HFFc6 (cell line): ENCODE results near the gene CAP2. TPM values are rescaled to one million over a fixed set of nuclear protein-coding genes. Genes with fewer than 3 reads are reported as not detected.

Source experiments
- DNase-seq: peaks from one replicate; pipeline ENCODE4 v3.0.0-alpha.2; 2018
- H3K27ac Mint-ChIP-seq: 2 replicates; pipeline ENCODE4 v1.8.0; 2020; ENCODE audit warnings: mild to moderate bottlenecking, mixed read lengths
- H3K27me3 Mint-ChIP-seq: 2 replicates; pipeline ENCODE4 v1.8.0; 2021; ENCODE audit warnings: mild to moderate bottlenecking, moderate library complexity, mixed read lengths; ENCODE audit not compliant: insufficient read depth
- H3K36me3 Mint-ChIP-seq: 2 replicates; pipeline ENCODE4 v1.8.0; 2021; ENCODE audit warnings: low read depth, mixed read lengths
- H3K4me1 Mint-ChIP-seq: 2 replicates; pipeline ENCODE4 v1.8.0; 2020; ENCODE audit warnings: low read depth, mixed read lengths
- H3K4me3 Mint-ChIP-seq: 2 replicates; pipeline ENCODE4 v1.8.0; 2020; ENCODE audit warnings: mild to moderate bottlenecking, moderate library complexity, mixed read lengths
- H3K9me3 Mint-ChIP-seq: 2 replicates; pipeline ENCODE4 v1.8.0; 2020; ENCODE audit warnings: mild to moderate bottlenecking, mixed read lengths
- total RNA-seq, 6 experiments: library from RNA; stranded (reverse); fragmentation: NEBNext Ultra II Directional; extraction: Animal tissue kit (Norgen Biotek cat#: 25700); gene quantifications; 2 replicates in 1 of 6; 3 replicates in 5 of 6; pipeline ENCODE4 v1.2.3, GENCODE V29; 2021
- TF ChIP-seq, protein P1 (sequence below): fragments of 200-600 bp; sonication (generic); IDR thresholded peaks from 2 replicates; pipeline ENCODE4 v1.5.0; 2021; ENCODE audit warnings: antibody characterized with exemption, mild to moderate bottlenecking

CAP2 gene
- total RNA-seq, 6 experiments from 2014 or later: 65.1 to 82.3 (median 67.9) TPM

- TF ChIP-seq, protein P1, sequence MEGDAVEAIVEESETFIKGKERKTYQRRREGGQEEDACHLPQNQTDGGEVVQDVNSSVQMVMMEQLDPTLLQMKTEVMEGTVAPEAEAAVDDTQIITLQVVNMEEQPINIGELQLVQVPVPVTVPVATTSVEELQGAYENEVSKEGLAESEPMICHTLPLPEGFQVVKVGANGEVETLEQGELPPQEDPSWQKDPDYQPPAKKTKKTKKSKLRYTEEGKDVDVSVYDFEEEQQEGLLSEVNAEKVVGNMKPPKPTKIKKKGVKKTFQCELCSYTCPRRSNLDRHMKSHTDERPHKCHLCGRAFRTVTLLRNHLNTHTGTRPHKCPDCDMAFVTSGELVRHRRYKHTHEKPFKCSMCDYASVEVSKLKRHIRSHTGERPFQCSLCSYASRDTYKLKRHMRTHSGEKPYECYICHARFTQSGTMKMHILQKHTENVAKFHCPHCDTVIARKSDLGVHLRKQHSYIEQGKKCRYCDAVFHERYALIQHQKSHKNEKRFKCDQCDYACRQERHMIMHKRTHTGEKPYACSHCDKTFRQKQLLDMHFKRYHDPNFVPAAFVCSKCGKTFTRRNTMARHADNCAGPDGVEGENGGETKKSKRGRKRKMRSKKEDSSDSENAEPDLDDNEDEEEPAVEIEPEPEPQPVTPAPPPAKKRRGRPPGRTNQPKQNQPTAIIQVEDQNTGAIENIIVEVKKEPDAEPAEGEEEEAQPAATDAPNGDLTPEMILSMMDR: no peak
- DNase-seq: no peak
- Mint-ChIP-seq H3K9me3 (no peaks in the 10 kb centered on the region), H3K4me3 (no peak overlapping the region), H3K36me3 (peaks cover 26% of the 10 kb centered on the region), H3K27me3 (peaks cover 5% of the 10 kb centered on the region), H3K27ac (no peak overlapping the region), H3K4me1 (peaks cover 17% of the 10 kb centered on the region)
Measured at GRCh38 chr6:17478223-17478907, 85.0 kb downstream of the CAP2 start.

DNA sequence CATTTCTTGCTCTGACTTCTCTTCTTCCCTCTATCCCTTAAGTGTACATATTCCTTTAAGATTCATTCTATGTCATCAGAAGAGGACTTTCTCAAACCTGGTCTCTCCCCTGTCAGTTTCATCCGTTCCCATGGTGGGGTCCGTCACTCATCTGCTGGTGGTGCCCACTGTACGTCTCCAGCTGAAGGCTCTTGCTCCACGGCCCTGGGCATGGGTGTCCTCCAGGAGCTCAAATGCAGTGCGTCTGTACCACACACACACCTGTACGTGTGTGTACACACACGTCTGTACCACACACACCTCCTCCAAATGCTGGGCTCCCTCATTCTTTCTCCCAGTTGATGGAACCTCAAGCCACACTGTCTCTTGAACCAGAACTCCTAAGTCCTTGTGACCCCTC is 85.6 kb downstream of the CAP2 start:
- H3K27me3 Mint-ChIP-seq: peaks cover 5% of the 10 kb centered on the region
- no peaks in the 10 kb centered on the region for H3K9me3 Mint-ChIP-seq
- TF ChIP-seq, protein P1: no peak
- no peak for DNase-seq
- peaks cover 26% of the 10 kb centered on the region for H3K36me3 Mint-ChIP-seq
- H3K4me1 Mint-ChIP-seq: peaks cover 11% of the 10 kb centered on the region
- no peak overlapping the region for H3K4me3 Mint-ChIP-seq
- no peak overlapping the region for H3K27ac Mint-ChIP-seq

- Mint-ChIP-seq H3K36me3 (peaks cover 20% of the 10 kb centered on the region), H3K4me1 (peaks cover 6% of the 10 kb centered on the region; the same call in 1 of the 2 replicates), H3K27me3 (peaks cover 5% of the 10 kb centered on the region), H3K4me3 (no peak overlapping the region), H3K27ac (no peak overlapping the region), H3K9me3 (no peaks in the 10 kb centered on the region)
- TF ChIP-seq, protein P1: no peak
- DNase-seq: no peak
Measured at GRCh38 chr6:17480476-17480875, 87.1 kb downstream of the CAP2 start.

DNA sequence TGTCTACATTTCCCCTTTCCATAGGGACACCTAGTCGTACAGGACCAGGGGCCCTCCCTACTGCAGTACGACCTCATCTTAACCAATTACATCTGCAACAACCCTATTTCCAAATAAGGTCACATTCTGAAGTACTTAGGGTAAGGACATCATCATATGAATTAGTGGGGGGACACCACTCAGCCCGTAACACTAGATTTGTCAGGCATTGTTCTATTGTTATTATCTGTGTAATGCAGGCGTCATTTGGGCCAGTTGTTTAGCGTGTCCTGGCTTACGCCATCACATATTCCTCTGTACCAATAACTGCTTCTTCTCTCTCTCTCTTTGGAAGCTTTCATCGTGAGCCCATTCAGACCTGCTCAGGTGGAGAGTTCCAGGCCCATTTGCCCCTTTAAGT is 89.3 kb downstream of the CAP2 start:
- no peaks in the 10 kb centered on the region for H3K9me3 Mint-ChIP-seq
- H3K27ac Mint-ChIP-seq: no peak overlapping the region
- H3K27me3 Mint-ChIP-seq: peaks cover 3% of the 10 kb centered on the region
- DNase-seq: no peak
- TF ChIP-seq, protein P1: no peak
- H3K36me3 Mint-ChIP-seq: peaks cover 17% of the 10 kb centered on the region
- no peaks in the 10 kb centered on the region for H3K4me1 Mint-ChIP-seq
- no peak overlapping the region for H3K4me3 Mint-ChIP-seq

- DNase-seq: no peak
- H3K4me3 Mint-ChIP-seq: no peak overlapping the region
- no peaks in the 10 kb centered on the region for H3K4me1 Mint-ChIP-seq
- H3K9me3 Mint-ChIP-seq: no peaks in the 10 kb centered on the region
- TF ChIP-seq, protein P1: no peak
- peaks cover 3% of the 10 kb centered on the region for H3K27me3 Mint-ChIP-seq
- H3K36me3 Mint-ChIP-seq: peaks cover 23% of the 10 kb centered on the region
- H3K27ac Mint-ChIP-seq: no peak overlapping the region; the same call in 1 of the 2 replicates
Measured at GRCh38 chr6:17483391-17484016, 90.1 kb downstream of the CAP2 start.
